ENCODE measurements around the gene ARFRP1.
A peak's percentile ranks its signal among the peaks of the same experiment; 100 is the strongest.

The ARFRP1 gene, protein sequence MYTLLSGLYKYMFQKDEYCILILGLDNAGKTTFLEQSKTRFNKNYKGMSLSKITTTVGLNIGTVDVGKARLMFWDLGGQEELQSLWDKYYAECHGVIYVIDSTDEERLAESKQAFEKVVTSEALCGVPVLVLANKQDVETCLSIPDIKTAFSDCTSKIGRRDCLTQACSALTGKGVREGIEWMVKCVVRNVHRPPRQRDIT

DNA sequence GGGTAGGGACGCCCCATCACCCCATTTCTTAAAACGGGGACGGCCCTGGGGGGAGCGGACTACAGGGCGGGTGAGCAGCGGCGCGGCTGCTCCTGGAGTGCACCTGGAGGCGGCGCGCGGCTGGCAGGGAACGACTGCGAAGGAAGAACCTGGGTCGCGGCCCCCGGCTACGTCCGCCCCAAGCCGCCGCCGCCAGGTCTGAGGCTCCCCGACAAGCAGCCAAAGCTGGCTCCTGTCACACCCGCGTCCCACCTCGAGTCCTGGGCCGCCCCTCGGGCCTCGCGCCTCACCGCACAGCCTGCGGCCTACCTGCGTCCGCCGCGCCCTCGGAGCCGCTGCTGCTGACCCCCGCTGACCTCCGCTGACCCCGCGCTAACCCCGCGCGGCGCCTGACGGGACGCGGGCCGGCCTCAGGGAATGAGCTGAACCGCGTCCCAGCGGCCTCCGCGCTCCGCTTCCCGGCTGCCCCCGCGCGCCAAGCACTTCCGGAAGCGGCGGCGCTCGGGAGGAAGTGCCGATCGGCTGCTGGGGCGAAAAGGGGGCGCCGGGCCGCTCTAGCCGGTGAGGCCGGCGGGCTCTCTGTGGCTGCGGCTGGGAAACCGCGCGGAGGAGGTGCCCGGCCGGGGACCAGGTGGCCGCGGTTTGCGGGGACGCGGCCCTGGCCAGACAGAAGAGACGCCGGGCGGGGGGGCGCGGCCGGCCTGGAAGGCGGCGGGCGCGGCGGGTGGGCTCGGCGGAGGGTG, at the start of gene ARFRP1, which contains the start of gene ZGPAT:
TSS of gene ARFRP1 (minus strand) at position 419 of the 743 bp plus-strand sequence. CDS start 885 bp downstream, outside the sequence.
TSS of gene ZGPAT (plus strand) at position 482 of the 743 bp plus-strand sequence. CDS start 542 bp downstream, outside the sequence.
- peak; percentile 91 for DNase-seq

DNA sequence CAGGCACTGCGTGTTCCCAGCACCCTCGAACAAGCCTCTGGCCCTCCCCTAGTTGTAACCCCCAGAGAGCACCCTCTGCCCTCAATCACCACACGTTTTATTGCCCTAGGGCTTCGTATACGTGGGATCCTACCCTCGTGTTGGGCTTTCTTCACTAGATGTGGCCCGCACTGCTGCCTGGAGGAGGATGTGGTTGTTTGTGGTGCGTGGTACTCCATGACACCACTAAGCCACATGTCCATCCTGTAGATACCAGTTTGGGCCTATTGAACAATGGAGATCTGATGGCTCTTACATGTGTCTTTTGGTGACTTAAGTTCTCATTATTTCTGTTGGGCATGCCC, 48.8 kb upstream of the ARFRP1 start:
- DNase-seq, result peak; percentile 43

DNA sequence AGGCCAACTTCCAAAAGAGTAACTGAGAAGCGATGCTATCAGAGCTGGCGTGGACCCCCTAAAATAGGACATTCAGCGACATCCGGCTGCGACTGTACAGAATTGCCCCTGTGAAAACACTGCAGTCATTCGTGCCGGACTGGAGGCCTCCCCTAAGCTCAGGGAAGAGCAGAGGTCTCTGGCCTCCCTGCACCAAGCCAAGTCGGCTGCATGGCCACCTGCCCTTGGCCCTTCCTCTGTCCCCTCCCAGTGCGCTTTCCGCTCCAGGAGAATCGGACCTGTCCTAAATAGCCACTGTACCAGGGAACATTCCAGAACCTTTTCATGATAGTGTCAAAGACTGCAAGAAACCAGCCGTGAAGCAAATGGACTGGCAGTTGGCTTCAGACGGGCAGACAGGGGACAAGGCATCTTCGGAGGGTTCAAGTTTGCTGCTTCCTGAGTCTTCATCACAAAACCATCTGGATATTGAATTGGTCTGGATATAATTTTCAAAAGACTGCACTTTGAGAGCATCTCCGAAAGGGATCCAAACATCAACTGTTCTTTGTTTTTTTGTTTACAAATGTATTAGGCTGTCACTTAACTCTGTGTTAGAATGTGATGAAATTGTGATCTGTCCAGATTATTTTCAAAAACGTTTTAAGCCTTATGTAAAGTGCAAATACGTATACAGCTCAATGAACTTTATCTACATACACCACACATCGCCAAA, 48.3 kb upstream of the ARFRP1 start:
- DNase-seq, result no peak

DNA sequence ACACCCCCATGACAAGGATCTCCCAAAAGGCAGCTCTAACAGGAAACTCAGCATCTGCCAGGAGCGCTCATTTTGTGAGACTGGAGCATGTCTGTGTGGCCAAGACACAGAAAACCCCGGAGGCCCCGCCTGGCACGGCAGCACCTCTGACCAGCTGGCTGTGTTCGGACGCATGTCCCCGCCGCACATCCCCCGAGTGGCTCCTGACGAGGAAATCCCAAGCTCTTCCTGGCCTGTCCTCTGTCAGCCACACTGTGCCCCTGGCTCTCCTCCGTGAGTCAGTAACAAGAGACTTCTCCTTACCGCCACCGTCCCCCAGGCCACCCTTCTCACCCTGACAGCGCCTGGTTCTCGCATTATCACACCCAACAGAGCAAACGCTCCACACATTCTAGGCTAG, 46.2 kb upstream of the ARFRP1 start:
- no peak for DNase-seq

DNA sequence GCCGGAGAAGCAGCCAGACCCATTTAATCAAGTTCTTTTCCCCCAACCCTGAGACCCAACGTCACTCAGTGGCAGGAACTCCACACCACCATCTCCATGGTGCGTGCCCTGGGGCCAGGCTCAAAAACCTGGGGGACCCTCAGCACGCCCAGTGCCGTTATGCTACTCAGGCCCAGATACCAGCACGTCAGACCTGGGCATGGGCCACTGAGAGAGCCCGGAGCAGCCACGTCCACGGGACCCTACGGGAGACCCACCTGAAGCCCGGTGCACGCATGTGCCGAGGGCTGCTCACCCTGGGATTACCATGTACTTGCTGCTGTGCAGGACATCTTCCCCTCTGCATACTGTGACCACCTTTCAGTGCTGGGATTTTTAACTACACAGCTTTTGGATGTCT, 45.6 kb upstream of the ARFRP1 start:
- DNase-seq, result no peak

DNA sequence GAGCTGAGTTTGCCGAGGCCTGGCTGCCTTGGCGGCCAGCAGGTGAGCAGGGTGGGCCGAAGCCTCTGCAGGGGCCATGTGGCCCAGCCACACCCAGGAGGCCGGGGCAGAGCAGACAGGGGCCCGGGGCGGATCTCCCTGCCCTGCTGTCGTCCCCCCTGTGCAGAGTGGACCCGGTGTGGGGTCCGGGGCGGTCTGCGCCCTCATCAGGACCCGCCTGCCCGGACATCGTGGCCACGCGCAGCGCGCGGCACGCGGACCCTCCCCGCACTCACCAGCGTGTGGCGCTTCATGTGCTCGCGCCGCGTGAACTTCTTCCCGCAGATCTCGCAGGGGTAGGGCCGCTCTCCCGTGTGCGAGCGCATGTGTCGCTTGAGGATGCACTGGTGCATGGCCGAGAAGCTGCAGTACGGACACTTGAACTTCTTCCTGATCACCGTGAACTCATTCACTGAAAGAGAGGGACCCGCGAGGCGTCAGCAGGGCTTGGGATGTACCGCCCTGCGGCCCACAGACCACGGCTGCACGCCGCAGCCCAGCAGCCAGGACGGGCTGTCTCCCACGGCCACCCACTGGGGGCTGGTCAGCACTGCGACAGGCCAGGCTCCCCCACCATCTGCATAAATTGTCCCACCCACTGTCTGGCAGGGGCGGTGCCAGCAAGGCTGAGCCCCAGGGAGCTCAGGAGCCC, 44.8 kb upstream of the ARFRP1 start:
- no peak for DNase-seq

DNA sequence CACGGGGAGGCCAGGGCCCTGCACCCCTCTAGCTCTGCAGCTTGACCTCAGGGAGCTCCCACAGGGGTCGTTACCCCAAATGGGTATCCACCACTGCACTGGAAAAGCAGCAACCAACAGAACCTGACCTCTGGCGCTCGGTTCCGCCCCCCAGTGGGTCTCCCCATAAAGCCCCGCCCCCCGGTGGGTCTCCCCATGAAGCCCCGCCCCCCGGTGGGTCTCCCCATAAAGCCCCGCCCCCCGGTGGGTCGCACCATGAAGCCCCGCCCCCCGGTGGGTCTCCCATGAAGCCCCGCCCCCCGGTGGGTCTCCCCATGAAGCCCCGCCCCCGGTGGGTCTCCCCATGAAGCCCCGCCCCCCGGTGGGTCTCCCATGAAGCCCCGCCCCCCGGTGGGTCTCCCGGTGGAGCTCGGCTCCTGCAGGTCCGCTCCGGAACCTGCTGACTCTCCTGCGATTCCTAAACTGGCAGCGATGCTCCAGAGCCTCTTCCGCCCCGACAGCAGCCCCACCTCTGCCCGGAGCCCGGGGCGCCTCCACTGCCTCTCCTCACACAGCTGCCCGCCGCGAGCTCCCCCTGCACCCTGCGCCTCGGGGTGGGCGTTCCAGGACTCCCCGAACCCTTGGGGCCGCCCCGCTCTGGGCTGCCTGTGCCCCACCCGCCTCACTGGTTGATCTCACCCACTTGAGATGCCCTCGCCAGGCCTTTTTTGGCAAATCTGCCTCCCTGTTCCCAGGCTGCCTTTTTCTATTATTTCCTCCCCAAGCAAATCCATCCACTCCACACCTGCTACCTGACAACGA, 43.9 kb upstream of the ARFRP1 start:
- DNase-seq, result peak; percentile 31

DNA sequence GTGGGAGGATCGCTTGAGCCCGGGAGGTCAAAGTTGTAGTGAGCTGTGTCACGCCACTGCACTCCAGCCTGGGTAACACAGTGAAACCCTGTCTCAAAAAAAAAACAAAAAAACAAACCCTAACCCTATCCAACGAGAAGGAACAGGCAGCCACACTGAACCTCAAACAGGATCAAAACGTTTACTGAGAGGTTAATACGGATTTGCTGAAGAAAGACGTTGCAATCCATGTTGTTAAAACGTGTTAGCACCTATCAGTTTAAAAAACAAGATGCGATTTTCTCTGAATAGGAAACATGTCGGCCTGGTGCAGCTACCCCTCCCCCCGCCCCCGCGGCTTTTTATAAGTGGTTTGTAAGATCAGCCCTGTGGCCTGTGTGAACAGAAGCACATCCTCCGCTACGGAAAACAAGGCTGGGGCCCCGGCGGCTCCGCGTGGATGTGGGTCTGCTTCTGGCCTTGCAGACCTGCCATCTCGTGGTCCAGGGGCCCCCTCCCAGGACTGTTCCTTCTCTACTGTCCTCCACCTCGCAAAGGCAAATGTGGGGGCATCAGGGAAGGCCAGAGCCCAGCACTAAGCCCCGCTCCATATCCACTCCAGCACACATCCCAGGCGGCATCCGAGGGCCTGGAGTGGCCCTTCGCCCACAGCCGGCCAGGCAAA, 43.2 kb upstream of the ARFRP1 start:
- peak; percentile 67 for DNase-seq

DNA sequence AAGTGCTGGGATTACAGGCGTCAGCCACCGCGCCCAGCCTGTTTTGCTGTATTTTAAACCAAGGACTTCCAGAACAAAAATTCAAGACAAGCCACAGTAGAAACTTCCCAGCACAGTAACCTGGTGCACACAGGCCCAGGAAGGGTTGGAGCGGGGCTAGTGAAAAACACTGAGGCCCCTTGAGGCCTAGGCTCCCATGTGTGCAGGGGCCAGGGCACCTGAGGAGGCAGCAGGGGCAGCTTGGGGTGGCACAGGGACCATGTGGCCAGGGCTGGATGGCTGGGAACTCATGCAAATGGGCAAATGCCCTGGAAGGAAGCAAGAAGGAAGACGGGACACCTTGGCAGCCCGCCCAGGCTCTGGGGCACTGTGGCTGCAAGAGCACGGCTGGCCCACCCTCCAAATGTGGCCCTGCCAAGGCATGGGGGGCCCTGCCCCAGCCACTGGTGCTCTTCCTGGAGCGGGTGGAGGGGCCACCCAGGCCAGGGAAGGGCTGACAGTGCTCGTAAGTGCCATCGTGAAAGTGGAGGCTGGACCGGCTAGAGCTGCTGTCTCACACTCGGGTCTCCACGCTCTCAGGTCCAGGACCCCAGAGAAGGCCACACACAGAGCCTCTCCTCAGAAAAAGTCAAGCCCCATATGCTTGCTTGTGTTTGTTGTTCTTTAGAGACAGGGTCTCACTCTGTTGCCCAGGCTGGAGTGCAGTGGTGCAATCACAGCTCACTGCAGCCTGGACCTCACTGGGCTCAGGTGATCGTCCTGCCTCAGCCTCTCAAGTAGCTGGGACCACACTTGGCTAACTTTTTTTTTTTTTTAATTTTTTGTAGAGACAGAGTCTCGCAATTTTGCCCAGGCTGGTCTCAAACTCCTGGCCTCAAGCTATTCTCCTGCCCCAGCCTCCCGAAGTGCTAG, 42.1 kb upstream of the ARFRP1 start:
- no peak for DNase-seq

DNA sequence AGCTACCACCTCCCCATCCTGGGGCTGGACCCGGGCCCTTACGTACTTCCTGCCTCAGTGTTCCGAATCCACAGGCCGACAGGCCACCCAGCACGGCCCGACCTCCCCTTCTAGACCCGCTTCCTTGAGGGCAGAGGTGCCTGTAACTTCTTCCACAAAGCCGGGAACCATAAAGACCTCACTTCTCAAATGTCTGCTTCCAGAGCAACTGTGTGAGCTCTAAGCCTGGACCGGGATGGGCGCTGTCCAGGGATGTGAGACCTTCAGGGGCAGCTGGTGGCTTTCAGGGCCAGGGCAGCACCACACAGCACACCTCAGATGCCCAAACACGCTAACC, 41.1 kb upstream of the ARFRP1 start:
- DNase-seq, result no peak

DNA sequence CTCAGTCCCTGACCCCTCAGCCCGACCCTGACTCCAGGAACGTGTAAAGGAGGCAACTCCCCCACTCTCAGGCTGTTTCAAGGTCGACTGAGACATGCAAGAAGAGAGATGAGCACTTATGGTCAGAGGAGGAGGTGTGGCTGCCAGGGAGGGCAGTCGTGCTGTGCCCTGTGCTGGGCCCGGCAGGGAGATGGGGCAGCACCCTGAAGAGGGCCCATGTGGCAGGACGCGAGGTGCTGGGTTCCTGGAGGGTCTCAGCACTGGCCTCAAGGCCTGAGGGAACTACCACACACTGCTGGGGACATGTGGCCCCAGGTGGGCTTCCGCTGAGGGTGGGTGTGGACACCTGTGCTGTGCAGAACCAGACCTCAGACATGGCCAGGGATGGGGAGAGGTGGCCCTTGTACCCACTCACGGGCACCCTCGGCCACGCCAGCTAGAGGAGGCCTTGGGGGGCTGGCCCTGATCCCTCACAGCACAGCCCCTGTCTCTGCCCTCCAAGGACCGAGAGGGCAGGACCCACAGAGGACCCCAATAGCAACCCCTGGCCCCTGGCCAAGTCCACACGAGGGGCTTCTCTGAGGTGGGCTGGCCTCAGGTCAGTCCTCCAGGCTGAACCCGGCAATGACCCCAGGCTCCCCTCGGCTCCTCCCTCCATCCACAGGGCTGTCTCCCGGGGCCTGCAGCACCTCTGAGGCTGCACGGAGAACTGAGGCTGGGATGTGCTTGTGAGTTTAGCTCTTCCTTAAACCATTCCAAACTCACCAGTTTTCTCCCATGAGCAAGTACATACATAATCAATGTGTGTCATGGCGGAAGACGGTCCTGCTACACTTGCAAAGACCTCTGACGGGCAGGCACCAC, 40.5 kb upstream of the ARFRP1 start:
- DNase-seq, result no peak

DNA sequence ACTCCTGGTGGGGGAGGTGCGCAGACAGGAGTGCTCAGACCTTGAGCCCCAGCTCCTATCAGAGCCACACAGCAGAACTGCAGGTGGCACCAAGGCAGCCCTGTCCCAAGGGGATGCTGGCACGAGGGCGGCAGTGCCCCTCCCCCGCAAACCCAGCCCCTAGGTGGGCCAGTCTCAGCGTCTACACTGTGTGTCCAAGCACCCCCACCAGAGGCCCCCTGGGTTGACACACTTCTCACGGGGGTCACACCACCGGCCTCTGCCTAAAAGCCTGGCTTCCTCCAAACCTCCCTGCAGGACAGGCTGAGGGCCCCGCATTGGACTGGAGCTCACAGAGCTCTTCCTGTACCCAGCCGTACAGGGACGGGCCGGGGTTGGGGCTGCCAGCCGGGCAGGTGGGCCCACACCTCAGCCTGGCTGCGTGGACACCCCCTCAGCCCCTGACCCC, 39.9 kb upstream of the ARFRP1 start:
- DNase-seq, result no peak

DNA sequence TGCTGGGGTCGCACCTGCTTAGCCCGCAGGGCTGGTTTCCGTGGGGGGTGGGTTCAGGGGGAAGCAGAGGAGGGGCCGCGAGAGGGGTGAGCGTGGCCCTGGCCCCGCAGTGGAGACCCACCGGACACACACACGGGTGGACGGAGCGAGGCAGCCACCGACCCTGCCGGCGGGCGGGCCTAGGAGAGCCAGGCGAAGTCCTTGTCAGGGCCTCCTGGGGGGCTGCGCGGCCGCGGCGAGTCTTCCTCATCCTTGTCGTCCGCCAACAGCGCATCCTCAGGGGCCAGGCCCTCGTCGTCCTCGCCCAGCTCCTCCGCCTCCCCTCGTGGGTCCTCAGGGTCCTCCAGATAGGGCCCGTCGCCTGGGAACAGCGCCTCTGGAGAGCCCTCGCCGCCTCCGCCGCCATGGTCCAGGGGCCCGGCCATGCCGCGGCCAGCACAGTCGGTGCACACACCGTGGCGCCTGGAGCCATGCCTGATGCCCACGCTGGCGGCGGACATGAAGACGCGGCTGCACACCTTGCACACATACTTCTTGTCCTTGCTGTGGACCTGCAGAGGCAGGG, 39.1 kb upstream of the ARFRP1 start:
- no peak for DNase-seq

DNA sequence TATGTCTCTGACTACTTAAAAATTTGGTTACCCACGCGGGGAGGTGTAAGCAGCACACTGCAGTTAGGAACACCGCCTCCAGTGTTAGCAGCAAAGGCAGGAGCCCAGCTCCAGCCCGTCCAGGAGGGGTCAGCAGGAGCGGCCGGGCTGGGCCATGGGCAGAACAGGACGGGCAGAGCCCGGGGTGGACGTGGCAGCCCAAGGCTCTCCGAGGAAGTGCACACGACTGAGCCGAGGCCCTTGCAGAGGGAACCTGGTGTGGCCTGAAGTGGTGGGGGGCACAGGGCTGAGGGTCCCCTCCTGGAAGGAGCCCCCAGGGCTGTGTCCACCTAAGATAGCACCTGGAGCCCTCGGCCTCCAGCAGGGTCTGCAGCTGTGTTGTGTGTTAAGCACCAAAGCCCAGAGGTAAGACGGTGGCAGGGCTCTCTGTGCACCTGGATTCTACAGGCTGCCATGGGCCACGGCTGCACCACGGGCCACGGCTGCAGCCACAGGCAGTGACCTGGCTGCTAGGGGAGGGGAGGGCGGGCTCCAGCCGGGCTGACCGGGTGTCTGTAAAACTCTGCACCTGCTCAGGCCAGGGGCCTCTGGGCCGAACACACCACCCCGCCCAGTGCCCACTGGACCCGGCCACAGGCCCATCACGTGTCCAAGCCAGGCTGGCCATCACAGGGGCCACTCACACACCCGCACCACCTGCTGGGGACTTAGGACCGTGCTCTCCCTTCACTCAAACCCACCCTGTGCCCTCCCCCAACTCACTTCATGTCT, 38.4 kb upstream of the ARFRP1 start:
- no peak for DNase-seq

DNA sequence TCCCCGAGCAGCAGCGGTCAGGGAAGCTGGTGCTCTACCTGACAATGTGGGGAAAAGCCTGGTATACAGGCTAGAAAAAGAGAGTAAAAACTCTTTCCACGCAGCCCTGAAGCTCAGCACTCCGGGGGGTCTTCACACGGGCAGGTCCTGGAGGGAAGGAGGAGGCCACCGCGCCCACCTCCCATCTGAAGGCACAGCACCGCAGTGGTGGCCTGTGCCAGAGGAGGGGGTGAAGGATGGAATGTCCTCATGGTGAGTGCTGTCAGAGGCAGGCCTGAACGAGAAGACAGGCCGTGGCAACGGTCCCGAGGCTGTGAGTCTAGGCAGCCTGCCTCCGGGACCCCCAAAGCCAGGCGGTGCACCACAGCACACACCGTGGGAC, 37.6 kb upstream of the ARFRP1 start:
- DNase-seq, result no peak

DNA sequence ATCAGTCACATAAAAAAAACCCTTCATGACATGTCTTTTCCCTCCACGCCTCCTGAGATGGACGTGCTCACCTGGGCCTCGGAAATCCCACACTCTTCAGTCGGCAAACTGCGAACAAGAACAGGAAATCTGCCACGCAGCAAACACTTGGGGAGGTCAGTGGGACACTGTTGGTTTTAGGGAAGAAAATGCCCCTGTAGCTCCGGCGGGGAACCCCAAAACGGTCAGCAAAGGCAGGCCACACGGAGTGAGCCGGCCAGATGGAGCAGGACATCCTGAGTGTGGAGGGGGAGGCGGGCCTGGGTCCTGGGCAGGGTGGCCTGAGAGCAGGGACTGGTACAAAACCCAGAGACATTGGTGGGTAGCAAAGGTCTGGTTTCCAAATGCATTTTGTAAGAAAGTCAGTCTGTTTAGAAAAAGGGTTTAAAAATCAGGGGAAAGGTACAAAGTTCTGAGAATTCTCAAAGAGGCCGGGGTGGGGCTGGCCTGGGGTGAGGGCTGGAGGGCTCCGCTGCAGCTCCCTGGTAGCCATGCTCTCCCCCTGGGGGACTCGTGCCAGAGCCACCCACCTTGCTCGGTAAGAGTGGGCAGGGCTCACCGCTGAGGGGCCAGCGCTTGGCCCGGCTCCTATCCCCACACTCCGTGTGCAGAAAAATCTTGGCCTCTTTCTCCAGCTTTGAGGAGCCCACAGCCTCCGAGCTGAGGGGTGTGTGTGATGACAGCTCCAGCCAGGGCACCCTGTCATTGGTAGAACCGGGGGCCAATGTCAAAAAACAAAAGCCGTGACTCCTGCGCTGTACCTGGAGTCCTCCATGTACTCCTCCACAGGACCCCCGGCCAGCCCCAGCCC, 37.0 kb upstream of the ARFRP1 start:
- DNase-seq, result no peak

DNA sequence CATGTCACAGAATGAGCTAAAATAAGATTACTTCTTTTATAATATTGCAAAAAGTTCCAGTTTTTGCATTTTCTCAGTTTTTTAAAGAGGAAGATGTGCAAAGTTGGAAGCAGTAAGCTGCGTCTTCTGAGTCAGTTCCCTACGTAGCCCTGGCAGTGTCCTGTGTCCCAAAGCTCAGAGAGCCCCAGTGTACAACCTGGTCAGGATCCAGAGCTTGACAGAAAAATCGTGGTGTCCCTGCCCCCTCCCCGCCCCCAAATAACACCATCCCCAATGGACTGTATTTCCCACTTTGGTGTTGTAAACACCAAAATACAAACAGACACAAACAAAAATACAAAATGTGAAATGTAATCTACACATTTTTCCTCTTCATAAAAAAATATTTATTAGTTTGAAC, 36.4 kb upstream of the ARFRP1 start:
- no peak for DNase-seq

All from CD4-positive, alpha-beta T cell treated with Interleukin-12 subunit alpha and Interleukin-12 subunit beta, for 1 hour (primary cell).